COLO668 (cell line): ENCODE measurements around the gene NEGR1.

Experiments
- DNase-seq: peaks from one replicate; lab custom pipeline; 2025; ENCODE audit not compliant: unreplicated experiment; lab: John Stamatoyannopoulos, UW

The NEGR1 gene

GRCh38 chr1:71787699-71788098 is 494.6 kb downstream of the NEGR1 start:
- no peak for DNase-seq

DNA sequence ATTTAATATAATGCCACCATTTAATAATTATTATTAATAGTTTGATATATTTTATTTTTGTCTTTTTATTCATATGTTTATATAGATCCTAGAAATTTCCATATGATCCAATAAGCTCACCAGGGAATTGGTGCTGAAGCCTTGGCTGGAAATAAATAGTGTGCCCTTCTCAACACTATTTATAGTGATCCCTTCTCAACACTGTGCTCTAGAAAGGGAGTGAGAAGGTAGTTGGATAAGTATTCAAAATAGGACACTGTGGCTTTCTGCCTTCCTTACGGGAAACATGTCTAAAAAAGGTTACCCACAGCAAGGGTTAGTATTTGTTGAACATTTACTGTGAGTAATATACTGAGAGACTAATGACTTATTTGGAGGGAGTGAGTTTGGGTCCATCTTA is 496.1 kb downstream of the NEGR1 start:
- no peak for DNase-seq

- DNase-seq = no peak
Observed at GRCh38 chr1:71785450-71785849, 496.9 kb downstream of the NEGR1 start.

GRCh38 chr1:71785000-71785399 is 497.3 kb downstream of the NEGR1 start:
- no peak for DNase-seq

DNA sequence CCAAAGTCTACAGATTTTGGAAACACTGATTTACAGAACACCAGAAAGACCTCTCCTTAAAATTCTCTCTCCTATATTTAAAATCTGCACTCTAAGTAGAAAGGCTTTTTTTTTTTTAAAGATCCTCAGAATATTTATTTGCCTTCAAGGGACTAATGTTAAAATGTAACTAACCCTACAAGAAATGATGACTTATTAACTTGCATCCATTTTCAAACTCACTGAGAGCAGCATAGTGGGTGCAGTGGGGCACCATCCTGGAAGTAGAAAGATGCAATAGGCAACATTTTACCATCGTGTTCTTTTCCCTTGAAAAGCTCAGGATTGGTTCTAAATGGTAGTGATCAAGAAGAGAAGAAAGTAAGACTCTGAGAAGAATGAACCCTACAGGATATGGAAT is 498.1 kb downstream of the NEGR1 start:
- no peak for DNase-seq

DNA sequence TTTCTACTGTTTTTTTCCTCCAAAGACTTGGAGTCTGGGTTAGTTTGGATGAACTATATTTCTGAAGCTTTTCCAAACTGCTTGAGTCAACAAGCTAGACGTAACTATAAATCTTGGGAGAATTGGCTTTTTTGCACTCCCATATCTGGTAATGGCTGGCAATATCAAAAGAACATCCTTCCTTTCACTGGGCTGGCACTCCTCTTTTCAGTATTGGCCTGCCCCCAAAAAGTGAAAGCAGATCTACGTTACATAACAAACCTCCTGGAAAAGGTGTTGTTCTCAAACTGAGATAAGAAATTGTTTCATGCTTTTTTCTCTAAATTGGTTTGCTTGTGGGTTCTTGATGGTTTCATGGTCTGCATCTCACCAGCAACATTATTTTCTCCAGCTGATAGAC is 499.3 kb downstream of the NEGR1 start:
- DNase-seq = no peak

GRCh38 chr1:71781450-71781849 is 500.9 kb downstream of the NEGR1 start:
- no peak for DNase-seq

- DNase-seq = no peak
Observed at GRCh38 chr1:71780681-71781080, 501.7 kb downstream of the NEGR1 start.

- no peak for DNase-seq
Observed at GRCh38 chr1:71778940-71779339, 503.4 kb downstream of the NEGR1 start.

- no peak for DNase-seq
Observed at GRCh38 chr1:71777094-71777493, 505.2 kb downstream of the NEGR1 start.

DNA sequence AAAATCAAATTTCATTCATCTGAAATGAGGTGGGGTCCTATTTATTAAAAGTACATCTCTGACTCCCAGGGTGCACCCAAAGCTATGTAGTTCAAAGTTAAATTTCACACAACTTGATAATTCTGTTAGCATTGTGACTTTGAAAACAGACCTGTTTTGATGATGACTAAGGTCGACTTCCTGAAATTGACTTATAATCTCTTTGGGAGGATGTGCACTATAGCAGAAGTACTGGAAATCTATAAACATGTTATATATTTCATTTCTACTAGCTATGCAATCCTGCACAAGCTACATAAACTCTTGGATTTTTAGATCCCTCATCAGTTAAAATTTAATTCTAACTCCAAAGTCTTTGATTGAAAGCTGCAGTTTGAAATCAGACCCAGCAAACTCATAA is 507.6 kb downstream of the NEGR1 start:
- DNase-seq = no peak

GRCh38 chr1:71770121-71770520 is 512.2 kb downstream of the NEGR1 start:
- DNase-seq = no peak

DNA sequence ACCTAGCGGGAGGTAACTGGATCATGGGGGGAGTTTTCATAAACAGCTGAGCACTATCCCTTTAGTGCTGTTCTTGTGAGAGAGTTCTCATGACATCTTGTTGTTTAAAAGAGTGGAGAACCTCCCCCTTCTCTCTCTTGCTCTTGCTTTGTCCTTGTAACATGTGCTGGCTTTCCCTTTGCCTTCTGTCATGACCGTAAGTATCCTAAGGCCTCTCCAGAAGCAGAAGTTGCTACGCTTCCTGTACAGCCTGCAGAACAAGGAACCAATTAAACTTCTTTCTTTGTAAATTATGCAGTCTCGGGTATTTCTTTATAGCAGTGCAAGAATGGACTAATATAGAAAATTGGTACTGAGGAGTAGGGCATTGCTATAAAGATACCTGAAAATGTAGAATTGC is 515.6 kb downstream of the NEGR1 start:
- no peak for DNase-seq

- DNase-seq = no peak
Observed at GRCh38 chr1:71762514-71763255, 519.7 kb downstream of the NEGR1 start.

DNA sequence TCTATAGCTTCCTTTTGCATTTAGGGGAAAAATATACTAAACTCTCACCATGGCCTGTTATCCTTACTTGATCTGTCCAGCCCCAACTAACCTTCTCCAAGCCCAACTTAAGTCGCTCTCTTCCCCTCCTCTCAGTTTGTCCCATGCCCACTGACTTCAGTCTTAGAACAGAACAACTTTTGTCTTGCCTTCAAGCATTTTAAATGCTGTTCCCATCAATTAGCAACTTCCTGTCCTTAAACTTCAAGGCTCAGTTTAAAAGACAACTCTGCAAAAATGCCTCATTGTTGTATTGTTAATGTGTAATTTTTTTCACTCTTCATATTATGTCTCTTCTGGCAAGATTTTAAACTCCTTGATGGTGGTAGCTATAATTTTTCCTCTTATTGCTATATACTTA is 526.9 kb downstream of the NEGR1 start:
- no peak for DNase-seq

GRCh38 chr1:71753746-71754145 is 528.6 kb downstream of the NEGR1 start:
- DNase-seq = no peak

DNA sequence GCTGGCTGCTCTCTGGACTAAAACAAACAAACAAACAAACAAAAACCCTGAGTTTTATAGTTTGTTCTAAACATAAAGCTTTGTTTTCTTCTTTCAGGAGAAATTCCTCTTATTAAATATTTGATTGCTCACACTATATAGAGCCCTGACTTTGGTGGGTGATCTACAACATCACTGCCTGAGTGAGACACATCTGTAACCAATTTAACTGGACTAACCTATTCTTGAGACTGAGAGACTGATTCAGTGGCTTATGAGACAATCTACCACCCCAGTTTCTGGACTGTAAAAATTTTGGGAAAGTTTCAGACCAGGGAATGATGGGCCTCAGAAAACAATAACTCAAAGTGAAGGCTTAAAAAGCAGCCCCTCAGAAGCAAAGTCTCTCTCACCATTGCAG is 537.0 kb downstream of the NEGR1 start:
- DNase-seq = no peak

GRCh38 chr1:71743862-71744261 is 538.5 kb downstream of the NEGR1 start:
- no peak for DNase-seq

- no peak for DNase-seq
Observed at GRCh38 chr1:71738910-71739309, 543.4 kb downstream of the NEGR1 start.

GRCh38 chr1:71738256-71738655 is 544.1 kb downstream of the NEGR1 start:
- DNase-seq = no peak

- DNase-seq = no peak
Observed at GRCh38 chr1:71737768-71738167, 544.6 kb downstream of the NEGR1 start.

DNA sequence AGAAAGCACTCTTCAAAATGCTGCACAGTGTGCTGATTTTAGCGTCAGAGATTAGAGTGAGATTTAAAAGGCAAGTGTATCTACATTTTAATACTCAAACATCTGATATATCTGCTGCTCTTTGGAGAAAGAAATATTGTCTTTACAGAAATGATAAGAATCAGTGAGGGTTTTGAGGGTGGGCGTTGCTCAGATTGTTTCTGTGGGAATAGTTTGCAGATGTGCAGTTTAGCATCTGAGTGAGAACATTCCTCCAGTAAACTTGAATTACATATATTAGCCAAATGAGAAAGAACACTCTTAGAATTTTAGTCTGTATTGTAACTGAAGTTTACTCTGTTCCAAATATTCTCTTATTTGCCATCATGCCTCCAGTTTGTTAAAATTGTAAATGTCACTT is 549.2 kb downstream of the NEGR1 start:
- no peak for DNase-seq

GRCh38 chr1:71721532-71721931 is 560.8 kb downstream of the NEGR1 start:
- DNase-seq = no peak
